GM18868 (cell line): ENCODE results near the gene WNT2B.

Source experiments
- ATAC-seq: cut with Tn5 transposase; IDR thresholded peaks from one replicate; pipeline ENCODE4 v1.9.1; 2021; ENCODE audit warnings: mild to moderate bottlenecking, moderate library complexity; ENCODE audit not compliant: unreplicated experiment

Gene WNT2B

GRCh38 chr1:112504661-112505399 lies 3.9 kb upstream of the WNT2B start:
- ATAC-seq: no peak

- ATAC-seq: no peak
These were observed 3.4 kb upstream of the WNT2B start for GRCh38 chr1:112505400-112505785.

GRCh38 chr1:112505878-112506277 lies 2.9 kb upstream of the WNT2B start:
- ATAC-seq: no peak

GRCh38 chr1:112506306-112506705 lies 2.5 kb upstream of the WNT2B start:
- no peak for ATAC-seq

- no peak for ATAC-seq
These were observed 2.0 kb upstream of the WNT2B start for GRCh38 chr1:112506731-112507130.

GRCh38 chr1:112507336-112507735 lies 1.4 kb upstream of the WNT2B start:
- ATAC-seq: no peak

GRCh38 chr1:112507921-112508277 lies 866 bp upstream of the WNT2B start:
- no peak for ATAC-seq

GRCh38 chr1:112509005-112509659 lies 367 bp downstream of the WNT2B start:
- no peak for ATAC-seq

GRCh38 chr1:112509660-112510178 lies 954 bp downstream of the WNT2B start:
- no peak for ATAC-seq

GRCh38 chr1:112510340-112510739 lies 1.6 kb downstream of the WNT2B start:
- ATAC-seq: no peak

GRCh38 chr1:112511897-112512296 lies 3.1 kb downstream of the WNT2B start:
- ATAC-seq: no peak

- no peak for ATAC-seq
These were observed 4.5 kb downstream of the WNT2B start for GRCh38 chr1:112513112-112513870.

- no peak for ATAC-seq
These were observed 6.1 kb downstream of the WNT2B start for GRCh38 chr1:112514901-112515300.

GRCh38 chr1:112515311-112516009 lies 6.7 kb downstream of the WNT2B start:
- ATAC-seq: no peak

- ATAC-seq: no peak
These were observed 7.4 kb downstream of the WNT2B start for GRCh38 chr1:112516141-112516540.

- ATAC-seq: no peak
These were observed 8.5 kb downstream of the WNT2B start for GRCh38 chr1:112517231-112517630.

GRCh38 chr1:112517646-112518045 lies 8.9 kb downstream of the WNT2B start:
- no peak for ATAC-seq

GRCh38 chr1:112518186-112518585 lies 9.4 kb downstream of the WNT2B start:
- ATAC-seq: no peak

GRCh38 chr1:112520166-112520565 lies 11.4 kb downstream of the WNT2B start:
- ATAC-seq: no peak

- ATAC-seq: no peak
These were observed 13.9 kb downstream of the WNT2B start for GRCh38 chr1:112522621-112523020.

GRCh38 chr1:112524251-112524650 lies 15.5 kb downstream of the WNT2B start:
- ATAC-seq: no peak
